ENCODE results near the gene KIAA1217. TPM values are rescaled to one million over a fixed set of nuclear protein-coding genes. Genes with fewer than 3 reads are reported as not detected.

KIAA1217 gene
- total RNA-seq, 1 experiment from 2014 or later: not detected

GRCh38 chr10:24467605-24468004 lies 258.7 kb downstream of the KIAA1217 start:
- Histone ChIP-seq H3K27ac (ENCODE audit: low read length) (no peak overlapping the region), H3K36me3 (ENCODE audit: insufficient read depth, low read length) (no peaks in the 10 kb centered on the region), H3K9me3 (ENCODE audit: low read length) (peaks cover 5% of the 10 kb centered on the region; the same call in 1 of the 2 replicates), H3K27me3 (ENCODE audit: low read length) (no peaks in the 10 kb centered on the region), H3K9me2 (replicated peaks; ENCODE audit: insufficient read depth, low read length) (no peaks in the 10 kb centered on the region), H3K9ac (ENCODE audit: low read length) (no peak overlapping the region), H3K4me2 (ENCODE audit: low read depth, low read length, poor library complexity, severe bottlenecking) (no peak overlapping the region), H3K4me3 (ENCODE audit: low read length) (no peak overlapping the region), H3K4me1 (ENCODE audit: low read length) (no peaks in the 10 kb centered on the region), H2AFZ (ENCODE audit: low read length) (no peak overlapping the region), H4K20me1 (ENCODE audit: insufficient read depth, low read depth, low read length) (no peaks in the 10 kb centered on the region), H3K79me2 (ENCODE audit: low read length) (no peaks in the 10 kb centered on the region)
- no peak for DNase-seq

GRCh38 chr10:24468281-24468751 lies 259.4 kb downstream of the KIAA1217 start:
- no peak overlapping the region for H2AFZ ChIP-seq (ENCODE audit: low read length)
- H3K36me3 ChIP-seq (ENCODE audit: insufficient read depth, low read length): no peaks in the 10 kb centered on the region
- no peaks in the 10 kb centered on the region for H3K79me2 ChIP-seq (ENCODE audit: low read length)
- H3K4me2 ChIP-seq (ENCODE audit: low read depth, low read length, poor library complexity, severe bottlenecking): no peak overlapping the region
- no peak overlapping the region for H3K9ac ChIP-seq (ENCODE audit: low read length)
- no peaks in the 10 kb centered on the region for H3K9me2 ChIP-seq (replicated peaks; ENCODE audit: insufficient read depth, low read length)
- no peak overlapping the region for H3K4me3 ChIP-seq (ENCODE audit: low read length)
- no peaks in the 10 kb centered on the region for H3K27me3 ChIP-seq (ENCODE audit: low read length)
- DNase-seq: no peak
- H3K4me1 ChIP-seq (ENCODE audit: low read length): no peaks in the 10 kb centered on the region
- H3K9me3 ChIP-seq (ENCODE audit: low read length): peaks cover 11% of the 10 kb centered on the region; the same call in 1 of the 2 replicates
- no peak overlapping the region for H3K27ac ChIP-seq (ENCODE audit: low read length)
- no peaks in the 10 kb centered on the region for H4K20me1 ChIP-seq (ENCODE audit: insufficient read depth, low read depth, low read length)

- no peak overlapping the region for H3K27ac ChIP-seq (ENCODE audit: low read length)
- H3K4me1 ChIP-seq (ENCODE audit: low read length): no peaks in the 10 kb centered on the region
- H4K20me1 ChIP-seq (ENCODE audit: insufficient read depth, low read depth, low read length): no peaks in the 10 kb centered on the region
- no peaks in the 10 kb centered on the region for H3K79me2 ChIP-seq (ENCODE audit: low read length)
- H3K9me3 ChIP-seq (ENCODE audit: low read length): peaks cover 11% of the 10 kb centered on the region; the same call in 1 of the 2 replicates
- H3K27me3 ChIP-seq (ENCODE audit: low read length): no peaks in the 10 kb centered on the region
- no peaks in the 10 kb centered on the region for H3K36me3 ChIP-seq (ENCODE audit: insufficient read depth, low read length)
- DNase-seq: no peak
- H3K9ac ChIP-seq (ENCODE audit: low read length): no peak overlapping the region
- no peaks in the 10 kb centered on the region for H3K9me2 ChIP-seq (replicated peaks; ENCODE audit: insufficient read depth, low read length)
- H2AFZ ChIP-seq (ENCODE audit: low read length): no peak overlapping the region
- no peak overlapping the region for H3K4me2 ChIP-seq (ENCODE audit: low read depth, low read length, poor library complexity, severe bottlenecking)
- H3K4me3 ChIP-seq (ENCODE audit: low read length): no peak overlapping the region
These were observed 261.1 kb downstream of the KIAA1217 start for GRCh38 chr10:24469993-24470392.

GRCh38 chr10:24475598-24475997 lies 266.7 kb downstream of the KIAA1217 start:
- Histone ChIP-seq H3K36me3 (ENCODE audit: insufficient read depth, low read length) (no peaks in the 10 kb centered on the region), H3K4me1 (ENCODE audit: low read length) (no peaks in the 10 kb centered on the region), H3K9me2 (replicated peaks; ENCODE audit: insufficient read depth, low read length) (no peaks in the 10 kb centered on the region), H3K27me3 (ENCODE audit: low read length) (no peaks in the 10 kb centered on the region), H3K4me3 (ENCODE audit: low read length) (no peak overlapping the region), H3K4me2 (ENCODE audit: low read depth, low read length, poor library complexity, severe bottlenecking) (no peak overlapping the region), H3K79me2 (ENCODE audit: low read length) (no peaks in the 10 kb centered on the region), H3K9me3 (ENCODE audit: low read length) (peaks cover 20% of the 10 kb centered on the region), H3K9ac (ENCODE audit: low read length) (no peak overlapping the region), H3K27ac (ENCODE audit: low read length) (no peak overlapping the region), H4K20me1 (ENCODE audit: insufficient read depth, low read depth, low read length) (no peaks in the 10 kb centered on the region), H2AFZ (ENCODE audit: low read length) (no peak overlapping the region)
- no peak for DNase-seq

GRCh38 chr10:24476913-24477701 lies 268.2 kb downstream of the KIAA1217 start:
- no peak overlapping the region for H3K4me2 ChIP-seq (ENCODE audit: low read depth, low read length, poor library complexity, severe bottlenecking)
- H3K27me3 ChIP-seq (ENCODE audit: low read length): no peaks in the 10 kb centered on the region
- H4K20me1 ChIP-seq (ENCODE audit: insufficient read depth, low read depth, low read length): no peaks in the 10 kb centered on the region
- no peak overlapping the region for H3K27ac ChIP-seq (ENCODE audit: low read length)
- no peaks in the 10 kb centered on the region for H3K36me3 ChIP-seq (ENCODE audit: insufficient read depth, low read length)
- H3K4me1 ChIP-seq (ENCODE audit: low read length): no peaks in the 10 kb centered on the region
- no peak overlapping the region for H2AFZ ChIP-seq (ENCODE audit: low read length)
- peaks cover 16% of the 10 kb centered on the region for H3K9me3 ChIP-seq (ENCODE audit: low read length)
- no peaks in the 10 kb centered on the region for H3K9me2 ChIP-seq (replicated peaks; ENCODE audit: insufficient read depth, low read length)
- H3K4me3 ChIP-seq (ENCODE audit: low read length): no peak overlapping the region
- H3K9ac ChIP-seq (ENCODE audit: low read length): no peak overlapping the region
- DNase-seq: no peak
- H3K79me2 ChIP-seq (ENCODE audit: low read length): no peaks in the 10 kb centered on the region

- DNase-seq: no peak
- Histone ChIP-seq H3K9ac (ENCODE audit: low read length) (no peak overlapping the region), H4K20me1 (ENCODE audit: insufficient read depth, low read depth, low read length) (no peaks in the 10 kb centered on the region), H3K4me1 (ENCODE audit: low read length) (no peaks in the 10 kb centered on the region), H3K9me3 (ENCODE audit: low read length) (peaks cover 12% of the 10 kb centered on the region), H3K79me2 (ENCODE audit: low read length) (no peaks in the 10 kb centered on the region), H3K4me3 (ENCODE audit: low read length) (no peak overlapping the region), H3K9me2 (replicated peaks; ENCODE audit: insufficient read depth, low read length) (no peaks in the 10 kb centered on the region), H3K27me3 (ENCODE audit: low read length) (no peaks in the 10 kb centered on the region), H3K4me2 (ENCODE audit: low read depth, low read length, poor library complexity, severe bottlenecking) (no peak overlapping the region), H3K36me3 (ENCODE audit: insufficient read depth, low read length) (no peaks in the 10 kb centered on the region), H2AFZ (ENCODE audit: low read length) (no peak overlapping the region), H3K27ac (ENCODE audit: low read length) (no peak overlapping the region)
These were observed 269.0 kb downstream of the KIAA1217 start for GRCh38 chr10:24477915-24478314.

- H3K9me2 ChIP-seq (replicated peaks; ENCODE audit: insufficient read depth, low read length): no peaks in the 10 kb centered on the region
- no peak for DNase-seq
- H3K9ac ChIP-seq (ENCODE audit: low read length): no peak overlapping the region
- no peaks in the 10 kb centered on the region for H3K79me2 ChIP-seq (ENCODE audit: low read length)
- H3K4me2 ChIP-seq (ENCODE audit: low read depth, low read length, poor library complexity, severe bottlenecking): no peak overlapping the region
- H3K9me3 ChIP-seq (ENCODE audit: low read length): peaks cover 9% of the 10 kb centered on the region
- no peak overlapping the region for H2AFZ ChIP-seq (ENCODE audit: low read length)
- H4K20me1 ChIP-seq (ENCODE audit: insufficient read depth, low read depth, low read length): no peaks in the 10 kb centered on the region
- H3K36me3 ChIP-seq (ENCODE audit: insufficient read depth, low read length): no peaks in the 10 kb centered on the region
- no peak overlapping the region for H3K27ac ChIP-seq (ENCODE audit: low read length)
- no peak overlapping the region for H3K4me3 ChIP-seq (ENCODE audit: low read length)
- H3K4me1 ChIP-seq (ENCODE audit: low read length): no peaks in the 10 kb centered on the region
- no peaks in the 10 kb centered on the region for H3K27me3 ChIP-seq (ENCODE audit: low read length)
These were observed 270.9 kb downstream of the KIAA1217 start for GRCh38 chr10:24479806-24480205.

- Histone ChIP-seq H3K4me3 (ENCODE audit: low read length) (no peak overlapping the region), H3K4me1 (ENCODE audit: low read length) (no peaks in the 10 kb centered on the region), H3K4me2 (ENCODE audit: low read depth, low read length, poor library complexity, severe bottlenecking) (no peak overlapping the region), H3K27me3 (ENCODE audit: low read length) (no peaks in the 10 kb centered on the region), H3K36me3 (ENCODE audit: insufficient read depth, low read length) (no peaks in the 10 kb centered on the region), H4K20me1 (ENCODE audit: insufficient read depth, low read depth, low read length) (no peaks in the 10 kb centered on the region), H3K9me2 (replicated peaks; ENCODE audit: insufficient read depth, low read length) (no peaks in the 10 kb centered on the region), H3K27ac (ENCODE audit: low read length) (no peak overlapping the region), H3K9me3 (ENCODE audit: low read length) (peaks cover 9% of the 10 kb centered on the region), H2AFZ (ENCODE audit: low read length) (no peak overlapping the region), H3K9ac (ENCODE audit: low read length) (no peak overlapping the region), H3K79me2 (ENCODE audit: low read length) (no peaks in the 10 kb centered on the region)
- no peak for DNase-seq
These were observed 271.5 kb downstream of the KIAA1217 start for GRCh38 chr10:24480447-24480846.
